Immature natural killer cell (primary cell): Measurements from ENCODE around the gene SNRPN. TPM values are rescaled to one million over a fixed set of nuclear protein-coding genes. Genes with fewer than 3 reads are reported as not detected.
"Not testable (repeated sequence)": the region's sequence is repeated elsewhere in the genome, so short reads cannot be mapped to it uniquely, and the experiment has no call there.

Experiments used
- DNase-seq, 3 donors: peaks; one replicate each; pipeline ENCODE4 v3.0.0; 2022; ENCODE audit warnings: mixed read lengths in 1 of 3
- H3K27ac Mint-ChIP-seq, 6 donors: one replicate each; pipeline ENCODE4 v1.8.0; 2020; ENCODE audit warnings: mixed read lengths in 6 of 6, mild to moderate bottlenecking in 5 of 6, inconsistent platforms in 4 of 6, moderate library complexity in 3 of 6
- H3K27me3 Mint-ChIP-seq, 3 donors: one replicate each; pipeline ENCODE4 v1.8.0; 2020 to 2021; ENCODE audit warnings: low read depth in 3 of 3, mild to moderate bottlenecking in 3 of 3, mixed read lengths in 3 of 3, moderate library complexity in 3 of 3, inconsistent platforms in 1 of 3
- H3K36me3 Mint-ChIP-seq, 3 donors: one replicate each; pipeline ENCODE4 v1.8.0; 2020; ENCODE audit warnings: mixed read lengths in 3 of 3, inconsistent platforms in 2 of 3, mild to moderate bottlenecking in 2 of 3
- H3K4me1 Mint-ChIP-seq, 2 donors: one replicate each; pipeline ENCODE4 v1.8.0; 2020; ENCODE audit warnings: inconsistent platforms in 2 of 2, mild to moderate bottlenecking in 2 of 2, mixed read lengths in 2 of 2, moderate library complexity in 1 of 2
- H3K4me3 Mint-ChIP-seq, 5 donors: one replicate each; pipeline ENCODE4 v1.8.0; 2020; ENCODE audit warnings: mild to moderate bottlenecking in 5 of 5, mixed read lengths in 5 of 5, inconsistent platforms in 3 of 5, moderate library complexity in 3 of 5
- H3K9me3 Mint-ChIP-seq, 6 donors: one replicate each; pipeline ENCODE4 v1.8.0; 2020; ENCODE audit warnings: mild to moderate bottlenecking in 6 of 6, mixed read lengths in 6 of 6, inconsistent platforms in 4 of 6, moderate library complexity in 3 of 6
- polyA plus RNA-seq, 3 donors: library from polyadenylated mRNA; unstranded; fragments of 300-500 nt; fragmentation: Illumina TruSeq; gene quantifications; one replicate each; pipeline ENCODE4 v1.2.3, GENCODE V29; 2021

Gene SNRPN
- polyA plus RNA-seq = 100 to 1,000 TPM; 247 to 301 (median 272) TPM

DNA sequence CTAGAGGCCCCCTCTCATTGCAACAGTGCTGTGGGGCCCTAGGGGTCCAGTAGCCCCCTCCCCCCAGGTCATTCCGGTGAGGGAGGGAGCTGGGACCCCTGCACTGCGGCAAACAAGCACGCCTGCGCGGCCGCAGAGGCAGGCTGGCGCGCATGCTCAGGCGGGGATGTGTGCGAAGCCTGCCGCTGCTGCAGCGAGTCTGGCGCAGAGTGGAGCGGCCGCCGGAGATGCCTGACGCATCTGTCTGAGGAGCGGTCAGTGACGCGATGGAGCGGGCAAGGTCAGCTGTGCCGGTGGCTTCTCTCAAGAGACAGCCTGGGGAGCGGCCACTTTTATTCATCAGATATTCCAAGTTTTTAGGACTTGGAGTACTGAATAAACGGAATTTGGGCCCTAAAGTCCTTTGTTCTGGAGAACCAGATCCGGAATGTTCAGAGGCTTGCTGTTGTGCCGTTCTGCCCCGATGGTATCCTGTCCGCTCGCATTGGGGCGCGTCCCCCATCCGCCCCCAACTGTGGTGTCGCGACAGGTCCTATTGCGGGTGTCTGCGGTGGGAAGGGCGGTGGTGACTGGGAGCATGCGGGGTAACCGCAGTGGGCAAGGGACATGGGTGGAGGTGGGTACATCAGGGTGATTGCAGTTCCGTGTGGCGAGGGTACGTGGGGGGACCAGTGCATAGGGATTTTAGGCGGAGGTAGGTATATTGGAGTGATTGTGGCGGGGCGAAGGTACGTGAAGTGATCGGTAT, at the start of gene SNRPN, which contains the start of gene SNURF:
Gene SNRPN (plus strand): TSS at position 205 of the 748 bp plus-strand sequence. CDS start 19,467 bp downstream, outside the sequence.
Gene SNURF (plus strand): TSS at position 205 of the 748 bp plus-strand sequence. CDS start 62 bp downstream, at position 267.
- Mint-ChIP-seq H3K4me1 (peaks cover 21 to 38% of the 10 kb centered on the region in 2 donors), H3K27me3 (peaks cover 16 to 23% (median 19%) of the 10 kb centered on the region in 3 donors), H3K27ac (peak within 1 kb of the TSS; percentile 93 to 99 (median 96)), H3K36me3 (no peaks in the 10 kb centered on the region), H3K4me3 (peak within 1 kb of the TSS; percentile 92 to 99 (median 94)), H3K9me3 (peaks cover 0 to 9% (median 4%) of the 10 kb centered on the region in 6 donors)
- peak; percentile 73 to 77 (median 75) for DNase-seq

DNA sequence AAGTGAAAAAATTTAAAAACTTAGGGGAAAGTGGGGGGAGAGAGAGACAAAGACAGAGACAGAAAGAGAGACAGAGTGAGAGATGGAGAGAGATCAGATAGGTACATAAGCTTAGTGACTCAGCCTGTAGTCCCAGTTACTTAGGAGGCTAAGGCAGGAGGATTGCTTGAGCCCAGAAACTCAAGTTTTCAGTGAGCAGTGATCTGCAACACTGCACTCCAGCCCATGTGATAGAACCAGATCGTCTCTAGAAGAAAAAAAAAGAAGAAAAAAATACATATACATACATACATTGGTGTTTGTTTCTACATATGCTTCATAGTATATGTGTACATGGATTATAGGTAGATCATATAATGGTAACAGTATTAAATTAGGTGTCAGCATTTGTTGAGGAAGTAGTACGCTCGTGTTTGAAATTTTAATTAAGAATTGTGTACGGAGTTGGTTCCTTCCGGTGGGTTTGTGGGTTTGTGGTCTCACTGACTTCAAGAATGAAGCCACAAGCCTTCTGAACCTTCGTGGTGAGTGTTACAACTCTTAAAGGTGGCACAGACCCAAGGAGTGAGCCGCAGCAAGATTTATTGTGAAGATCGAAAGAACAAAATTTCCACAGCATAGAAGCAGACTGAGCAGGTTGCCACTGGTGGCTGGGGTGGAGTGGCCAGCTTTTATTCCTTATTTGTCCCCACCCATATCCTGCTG, 38.3 kb upstream of the SNRPN start:
- Mint-ChIP-seq H3K27me3 (peaks cover 0 to 7% (median 0%) of the 10 kb centered on the region in 3 donors), H3K36me3 (peaks cover 0 to 6% (median 2%) of the 10 kb centered on the region in 3 donors), H3K4me3 (peak overlapping the region in 3 of 5 donors; percentile 8 to 53 (median 40)), H3K9me3 (peaks cover 13 to 52% (median 28%) of the 10 kb centered on the region in 6 donors), H3K4me1 (peaks cover 5 to 11% of the 10 kb centered on the region in 2 donors), H3K27ac (peak overlapping the region in 3 of 6 donors; percentile 44 to 69 (median 53))
- DNase-seq = peak; percentile 2 to 32 (median 24)

DNA sequence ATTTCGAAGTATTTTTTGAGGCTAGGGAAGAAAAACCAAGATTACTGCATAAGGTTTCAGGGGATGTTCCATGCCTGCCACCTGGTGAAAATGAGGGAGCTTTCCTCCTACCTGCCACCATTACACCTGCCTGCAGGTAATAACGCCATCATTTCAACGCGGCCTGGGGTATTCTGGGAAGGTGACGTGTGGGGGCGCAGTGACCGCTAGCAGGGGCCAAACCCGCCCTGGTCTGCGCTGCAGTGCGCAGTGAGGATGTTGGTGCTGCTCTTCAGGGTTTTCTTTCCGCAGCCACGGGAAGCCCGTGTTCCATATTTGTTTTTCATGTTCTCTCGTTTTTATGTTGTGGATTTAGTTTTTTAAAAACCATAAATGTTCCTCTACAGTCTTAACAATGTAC, 37.4 kb upstream of the SNRPN start:
- peaks cover 13 to 50% (median 27%) of the 10 kb centered on the region in 6 donors for H3K9me3 Mint-ChIP-seq

DNA sequence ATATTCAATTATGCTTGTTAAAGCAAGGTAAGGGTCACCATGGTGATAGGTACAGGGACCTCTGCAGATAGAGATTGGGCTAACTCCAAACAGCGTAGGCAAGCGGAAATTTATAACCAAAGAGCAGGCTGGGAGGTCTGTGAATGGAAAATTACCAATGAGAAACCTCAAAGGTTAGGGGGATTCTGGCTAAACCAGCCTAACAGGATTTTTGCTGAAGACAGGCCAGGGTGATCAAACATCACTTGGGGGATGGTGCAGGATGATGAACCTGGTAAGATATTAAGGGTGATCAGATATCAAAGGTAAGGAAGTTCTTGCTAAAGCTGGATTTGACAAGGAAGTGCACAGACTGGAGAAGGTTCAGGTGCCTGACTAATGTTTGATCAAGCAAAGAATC, 35.3 kb upstream of the SNRPN start:
- no peak for DNase-seq
- H3K4me3 Mint-ChIP-seq = no peak overlapping the region
- no peak overlapping the region for H3K27ac Mint-ChIP-seq
- peaks cover 0 to 7% (median 0%) of the 10 kb centered on the region in 3 donors for H3K27me3 Mint-ChIP-seq
- H3K36me3 Mint-ChIP-seq = peaks cover 0 to 6% (median 2%) of the 10 kb centered on the region in 3 donors
- peaks cover 5 to 11% of the 10 kb centered on the region in 2 donors for H3K4me1 Mint-ChIP-seq
- H3K9me3 Mint-ChIP-seq = peaks cover 15 to 44% (median 19%) of the 10 kb centered on the region in 6 donors

More for the DNA sequence above, 37.4 kb upstream of the SNRPN start:
- no peak overlapping the region for H3K27ac Mint-ChIP-seq
- H3K27me3 Mint-ChIP-seq = peaks cover 0 to 7% (median 0%) of the 10 kb centered on the region in 3 donors
- H3K4me1 Mint-ChIP-seq = peaks cover 5 to 11% of the 10 kb centered on the region in 2 donors
- no peak for DNase-seq
- H3K36me3 Mint-ChIP-seq = peaks cover 0 to 6% (median 2%) of the 10 kb centered on the region in 3 donors
- H3K4me3 Mint-ChIP-seq = no peak overlapping the region

DNA sequence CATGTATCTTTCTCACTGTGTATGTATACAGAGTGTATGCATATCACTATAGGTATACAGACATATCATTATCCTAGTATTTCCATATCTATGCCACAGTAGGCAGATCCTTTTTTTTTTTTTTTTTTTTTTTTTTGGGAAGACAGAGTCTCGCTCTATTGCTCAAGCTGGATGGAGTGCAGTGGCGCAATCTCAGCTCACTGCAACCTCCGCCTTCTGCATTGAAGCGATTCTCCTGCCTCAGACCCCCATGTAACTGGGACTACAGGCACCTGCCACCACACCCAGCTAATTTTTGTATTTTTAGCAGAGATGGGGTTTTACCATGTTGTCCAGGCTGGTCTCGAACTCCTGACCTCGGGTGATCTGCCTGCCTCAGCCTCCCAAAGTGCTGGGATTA, 32.0 kb upstream of the SNRPN start:
- DNase-seq, H3K27me3 Mint-ChIP-seq, H3K4me3 Mint-ChIP-seq, H3K4me1 Mint-ChIP-seq, H3K27ac Mint-ChIP-seq, H3K36me3 Mint-ChIP-seq: not testable (repeated sequence)
- H3K9me3 Mint-ChIP-seq = peaks cover 2 to 27% (median 6%) of the 10 kb centered on the region in 6 donors

DNA sequence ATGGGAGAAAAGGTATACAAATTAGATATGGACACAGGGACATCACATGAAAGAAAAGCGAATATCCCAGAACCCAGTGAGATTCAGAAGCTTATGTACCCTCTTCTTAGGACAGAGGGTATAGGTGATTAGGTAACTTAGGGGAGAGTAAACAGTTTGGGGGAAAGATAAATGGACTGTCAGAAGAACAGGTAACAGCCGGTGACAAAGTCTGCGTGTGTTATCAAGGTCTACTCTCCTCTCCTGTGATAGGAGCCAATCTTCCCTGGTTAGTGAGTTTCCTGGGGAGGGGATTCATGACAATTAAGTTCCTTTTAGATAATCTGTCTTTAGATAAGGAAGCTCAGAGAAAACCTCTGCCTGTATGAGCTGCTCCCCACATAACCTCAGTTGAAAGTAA, 30.6 kb upstream of the SNRPN start:
- H3K9me3 Mint-ChIP-seq = peaks cover 0 to 38% (median 10%) of the 10 kb centered on the region in 6 donors
- DNase-seq = no peak
- no peak overlapping the region for H3K27ac Mint-ChIP-seq
- peaks cover 3% of the 10 kb centered on the region in 3 donors for H3K27me3 Mint-ChIP-seq
- no peaks in the 10 kb centered on the region for H3K4me1 Mint-ChIP-seq
- no peaks in the 10 kb centered on the region for H3K36me3 Mint-ChIP-seq
- no peak overlapping the region for H3K4me3 Mint-ChIP-seq

DNA sequence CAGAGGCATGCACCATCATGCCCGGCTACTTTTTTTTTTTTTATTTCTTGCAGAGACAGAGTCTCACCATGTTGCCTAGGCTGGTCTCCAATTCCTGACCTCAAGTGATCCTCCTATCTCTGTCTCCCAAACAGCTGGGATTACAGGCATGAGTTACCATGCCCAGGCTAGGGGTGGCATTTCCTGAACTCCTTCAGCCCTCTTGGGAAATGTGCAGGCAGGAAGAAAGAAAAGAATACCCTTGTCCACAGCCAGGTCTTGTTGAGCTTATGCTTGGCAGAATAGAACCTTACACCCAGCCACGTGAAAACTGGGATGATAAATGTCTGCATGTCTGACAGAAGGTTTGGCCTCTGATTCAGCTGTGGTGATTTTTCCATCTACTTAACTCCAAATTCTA, 30.2 kb upstream of the SNRPN start:
- no peak for DNase-seq
- no peaks in the 10 kb centered on the region for H3K4me1 Mint-ChIP-seq

DNA sequence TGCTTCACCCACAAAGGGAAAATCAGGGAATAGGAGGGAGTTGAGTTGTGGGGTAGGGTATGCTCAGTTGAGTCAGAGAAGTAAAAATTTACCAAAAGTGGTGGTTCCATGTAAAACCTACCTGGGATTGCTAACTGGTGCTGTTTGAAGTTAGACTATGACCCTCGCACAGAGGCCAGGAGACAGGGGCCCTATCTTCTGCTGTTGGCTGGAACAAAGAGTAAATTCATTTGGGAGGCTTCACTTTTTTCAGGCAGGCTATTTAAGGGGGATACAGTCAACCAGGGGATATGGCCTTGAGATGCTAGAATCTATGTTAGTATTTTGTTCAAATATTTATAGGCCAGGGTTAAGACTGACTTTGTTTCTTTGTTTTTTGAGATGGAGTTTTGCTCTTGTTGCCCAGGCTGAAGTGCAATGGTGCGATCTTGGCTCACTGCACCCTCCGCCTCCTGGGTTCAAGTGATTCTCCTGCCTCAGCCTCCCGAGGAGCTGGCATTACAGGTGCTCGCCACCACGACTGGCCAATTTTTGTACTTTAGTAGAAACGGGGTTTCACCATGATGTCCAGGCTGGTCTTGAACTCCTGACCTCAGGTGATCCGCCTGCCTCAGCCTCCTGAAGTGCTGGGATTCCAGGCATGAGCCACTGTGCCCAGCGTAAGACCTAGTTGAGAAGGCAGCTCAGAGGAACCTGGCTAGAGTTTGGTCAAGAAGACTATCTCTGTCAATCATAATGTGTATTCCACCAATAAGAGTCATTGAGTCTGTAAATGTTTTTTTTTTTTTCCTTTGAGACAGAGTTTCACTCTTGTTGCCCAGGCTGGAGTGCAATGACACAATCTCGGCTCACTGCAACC, 22.7 kb upstream of the SNRPN start:
- not testable (repeated sequence) for H3K36me3 Mint-ChIP-seq, H3K4me3 Mint-ChIP-seq, DNase-seq, H3K27ac Mint-ChIP-seq, H3K27me3 Mint-ChIP-seq, H3K4me1 Mint-ChIP-seq
- peaks cover 8 to 30% (median 13%) of the 10 kb centered on the region in 6 donors for H3K9me3 Mint-ChIP-seq

More for the DNA sequence above, 30.2 kb upstream of the SNRPN start:
- Mint-ChIP-seq H3K9me3 (peaks cover 0 to 38% (median 9%) of the 10 kb centered on the region in 6 donors), H3K36me3 (no peaks in the 10 kb centered on the region), H3K27me3 (peaks cover 3% of the 10 kb centered on the region in 3 donors), H3K4me3 (no peak overlapping the region), H3K27ac (no peak overlapping the region)

DNA sequence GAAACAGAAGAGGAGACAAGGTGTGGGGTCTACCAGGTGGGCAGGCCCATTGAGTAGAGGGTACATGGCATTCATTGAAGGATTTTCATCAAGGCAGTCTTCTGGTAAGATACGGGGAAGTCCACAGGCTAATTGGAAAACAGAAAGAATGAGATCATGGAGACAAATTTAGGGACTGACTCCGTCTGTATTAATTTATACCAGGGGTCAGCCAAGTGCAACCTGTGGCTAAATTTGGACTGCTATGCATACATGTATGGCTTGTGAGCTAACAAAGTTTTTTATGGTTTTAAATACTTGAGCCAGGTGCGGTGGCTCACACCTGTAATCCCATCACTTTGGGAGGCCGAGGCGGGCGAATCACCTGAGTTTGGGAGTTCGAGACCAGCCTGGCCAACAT, 21.1 kb upstream of the SNRPN start:
- no peak overlapping the region for H3K4me3 Mint-ChIP-seq
- no peak overlapping the region for H3K27ac Mint-ChIP-seq
- peaks cover 0 to 4% (median 1%) of the 10 kb centered on the region in 3 donors for H3K27me3 Mint-ChIP-seq
- H3K36me3 Mint-ChIP-seq = no peaks in the 10 kb centered on the region
- no peak for DNase-seq
- H3K4me1 Mint-ChIP-seq = no peaks in the 10 kb centered on the region
- peaks cover 9 to 18% (median 13%) of the 10 kb centered on the region in 6 donors for H3K9me3 Mint-ChIP-seq

DNA sequence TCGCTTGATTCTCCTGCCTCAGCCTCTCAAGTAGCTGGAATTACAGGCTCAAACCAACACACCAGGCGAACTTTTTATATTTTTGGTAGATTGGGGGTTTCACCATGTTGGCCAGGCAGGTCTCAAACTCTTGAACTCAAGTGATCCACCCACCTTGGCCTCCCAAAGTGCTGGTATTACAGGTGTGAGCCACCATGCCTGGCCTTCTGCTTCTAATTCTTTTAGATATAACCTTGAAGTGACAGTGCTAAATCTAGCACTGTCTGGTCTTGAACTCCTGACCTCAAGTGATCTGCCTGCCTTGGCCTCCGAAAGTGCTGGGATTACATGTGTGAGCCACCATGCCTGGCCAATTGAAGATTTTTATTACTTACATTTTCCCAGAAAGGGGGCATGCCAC, 16.6 kb upstream of the SNRPN start:
- peaks cover 4 to 16% (median 10%) of the 10 kb centered on the region in 6 donors for H3K9me3 Mint-ChIP-seq
- H3K36me3 Mint-ChIP-seq, H3K4me3 Mint-ChIP-seq, H3K27ac Mint-ChIP-seq, H3K27me3 Mint-ChIP-seq, H3K4me1 Mint-ChIP-seq, DNase-seq: not testable (repeated sequence)

DNA sequence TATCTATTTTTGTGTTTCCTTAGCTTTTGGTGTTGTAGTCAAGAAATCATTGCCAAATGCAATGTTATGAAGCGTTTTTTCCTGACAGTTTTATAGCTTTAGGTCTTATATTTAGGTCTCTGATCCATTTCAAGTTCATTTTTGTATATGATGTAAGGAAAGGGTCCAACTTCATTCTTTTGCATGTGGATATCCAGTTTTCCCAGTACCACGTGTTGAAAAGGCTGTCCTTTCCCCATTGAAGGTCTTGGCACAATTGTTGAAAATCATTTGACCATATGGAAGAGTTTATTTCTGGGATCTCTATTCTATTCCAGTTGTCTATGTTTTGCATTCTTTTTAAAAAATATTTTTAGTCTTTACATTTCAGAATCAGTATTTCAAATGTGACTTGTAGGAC, 14.6 kb upstream of the SNRPN start:
- no peak for DNase-seq
- peaks cover 0 to 1% (median 0%) of the 10 kb centered on the region in 3 donors for H3K27me3 Mint-ChIP-seq
- H3K9me3 Mint-ChIP-seq = peaks cover 0 to 18% (median 10%) of the 10 kb centered on the region in 6 donors
- no peak overlapping the region for H3K4me3 Mint-ChIP-seq
- no peak overlapping the region for H3K27ac Mint-ChIP-seq
- no peaks in the 10 kb centered on the region for H3K4me1 Mint-ChIP-seq
- peaks cover 0 to 4% (median 0%) of the 10 kb centered on the region in 3 donors for H3K36me3 Mint-ChIP-seq

DNA sequence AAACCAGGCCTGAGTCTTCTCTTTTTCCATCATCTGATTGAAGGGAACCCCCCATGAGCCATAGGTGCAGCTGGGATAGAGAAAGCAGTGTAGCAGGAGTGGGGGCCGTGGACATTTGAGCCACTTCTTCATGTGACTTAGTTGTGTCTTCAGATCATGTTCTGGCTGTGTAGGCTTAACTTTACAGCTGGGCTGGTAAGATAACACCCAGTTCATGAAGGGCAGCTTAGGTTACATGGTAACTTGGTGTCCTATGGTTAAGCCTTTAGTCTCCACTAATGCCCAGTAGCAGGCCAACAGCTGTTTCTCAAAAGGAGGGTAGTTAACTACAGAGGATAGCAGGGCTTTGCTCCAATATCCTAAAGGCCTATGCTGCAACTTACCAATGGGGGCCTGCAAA, 11.4 kb upstream of the SNRPN start:
- H3K9me3 Mint-ChIP-seq = peaks cover 0 to 13% (median 6%) of the 10 kb centered on the region in 6 donors
- H3K27me3 Mint-ChIP-seq = peaks cover 0 to 4% (median 0%) of the 10 kb centered on the region in 3 donors
- peak overlapping the region in 1 of 6 donors; percentile 50 for H3K27ac Mint-ChIP-seq
- DNase-seq = no peak
- H3K4me3 Mint-ChIP-seq = no peak overlapping the region
- H3K36me3 Mint-ChIP-seq = peaks cover 0 to 4% (median 0%) of the 10 kb centered on the region in 3 donors
- H3K4me1 Mint-ChIP-seq = no peaks in the 10 kb centered on the region

DNA sequence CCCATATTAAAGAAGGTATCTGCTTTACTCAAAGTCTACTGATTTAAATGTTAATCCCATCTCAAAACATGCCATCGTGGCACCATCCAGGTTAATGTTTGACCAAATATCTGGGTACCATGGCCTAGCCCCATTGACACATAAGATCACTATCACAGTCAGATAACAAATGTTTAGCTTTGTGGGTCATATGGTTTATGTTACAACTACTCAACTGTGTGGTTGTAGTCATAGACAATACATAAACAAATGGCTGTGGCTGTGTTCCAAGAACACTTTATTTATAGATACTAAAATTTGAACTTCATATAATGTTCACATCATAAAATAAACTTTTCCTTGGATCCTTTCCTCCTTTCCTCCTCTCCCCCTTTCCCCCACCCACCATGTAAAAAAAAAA, 9.8 kb upstream of the SNRPN start:
- peaks cover 0 to 4% (median 0%) of the 10 kb centered on the region in 3 donors for H3K36me3 Mint-ChIP-seq
- DNase-seq = no peak

More for the DNA sequence above, 9.8 kb upstream of the SNRPN start:
- H3K9me3 Mint-ChIP-seq = peaks cover 0 to 12% (median 7%) of the 10 kb centered on the region in 6 donors
- H3K27me3 Mint-ChIP-seq = peaks cover 2 to 4% (median 3%) of the 10 kb centered on the region in 3 donors
- no peak overlapping the region for H3K27ac Mint-ChIP-seq
- no peaks in the 10 kb centered on the region for H3K4me1 Mint-ChIP-seq
- no peak overlapping the region for H3K4me3 Mint-ChIP-seq
